Measurements from ENCODE around the gene SHANK1. TPM values are rescaled to one million over a fixed set of nuclear protein-coding genes. Genes with fewer than 3 reads are reported as not detected.

Gene SHANK1
- total and polyA plus RNA-seq, 11 donors: 0.03 to 2.1 (median 0.44) TPM; not detected in 1

DNA sequence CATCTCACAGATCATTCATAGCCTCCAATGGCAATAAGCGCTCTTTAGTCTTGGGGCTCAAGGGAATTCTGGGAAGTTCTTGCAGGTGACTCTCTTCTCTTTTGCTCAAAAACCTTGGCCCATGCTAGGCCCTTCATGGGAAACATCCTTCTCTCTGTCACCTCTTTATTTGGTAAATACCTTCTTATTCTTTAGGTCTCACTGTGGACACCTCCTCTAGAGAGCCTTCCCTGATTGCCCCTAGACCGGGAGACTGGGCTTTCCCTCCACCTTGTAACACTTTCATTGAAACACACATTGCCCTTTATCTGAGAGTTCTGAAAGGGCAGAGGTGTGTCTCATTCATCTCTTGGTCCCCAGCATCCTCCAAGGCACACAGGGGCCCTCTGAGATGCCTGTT is 68.4 kb downstream of the SHANK1 start:
- H3K27me3 ChIP-seq: peaks cover 0 to 38% (median 13%) of the 10 kb centered on the region in 9 donors
- ATAC-seq: no peak
- H3K4me1 ChIP-seq: no peaks in the 10 kb centered on the region
- no peak overlapping the region for H3K4me3 ChIP-seq
- no peak for DNase-seq
- H3K27ac ChIP-seq: no peak overlapping the region
- WGBS, 4 donors: 68 to 81% (median 77%) methylated on average over 2 of the region's 2 CpGs
- intact Hi-C loops (cut with DNase I): no loop called here
- peaks cover 0 to 10% (median 0%) of the 10 kb centered on the region in 12 donors for H3K9me3 ChIP-seq
- TF ChIP-seq, protein P1, sequence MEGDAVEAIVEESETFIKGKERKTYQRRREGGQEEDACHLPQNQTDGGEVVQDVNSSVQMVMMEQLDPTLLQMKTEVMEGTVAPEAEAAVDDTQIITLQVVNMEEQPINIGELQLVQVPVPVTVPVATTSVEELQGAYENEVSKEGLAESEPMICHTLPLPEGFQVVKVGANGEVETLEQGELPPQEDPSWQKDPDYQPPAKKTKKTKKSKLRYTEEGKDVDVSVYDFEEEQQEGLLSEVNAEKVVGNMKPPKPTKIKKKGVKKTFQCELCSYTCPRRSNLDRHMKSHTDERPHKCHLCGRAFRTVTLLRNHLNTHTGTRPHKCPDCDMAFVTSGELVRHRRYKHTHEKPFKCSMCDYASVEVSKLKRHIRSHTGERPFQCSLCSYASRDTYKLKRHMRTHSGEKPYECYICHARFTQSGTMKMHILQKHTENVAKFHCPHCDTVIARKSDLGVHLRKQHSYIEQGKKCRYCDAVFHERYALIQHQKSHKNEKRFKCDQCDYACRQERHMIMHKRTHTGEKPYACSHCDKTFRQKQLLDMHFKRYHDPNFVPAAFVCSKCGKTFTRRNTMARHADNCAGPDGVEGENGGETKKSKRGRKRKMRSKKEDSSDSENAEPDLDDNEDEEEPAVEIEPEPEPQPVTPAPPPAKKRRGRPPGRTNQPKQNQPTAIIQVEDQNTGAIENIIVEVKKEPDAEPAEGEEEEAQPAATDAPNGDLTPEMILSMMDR (IDR thresholded peaks at IDR 0.05): no peak
- no peak for TF ChIP-seq POLR2A (IDR thresholded peaks at IDR 0.05)
- no peaks in the 10 kb centered on the region for H3K36me3 ChIP-seq

DNA sequence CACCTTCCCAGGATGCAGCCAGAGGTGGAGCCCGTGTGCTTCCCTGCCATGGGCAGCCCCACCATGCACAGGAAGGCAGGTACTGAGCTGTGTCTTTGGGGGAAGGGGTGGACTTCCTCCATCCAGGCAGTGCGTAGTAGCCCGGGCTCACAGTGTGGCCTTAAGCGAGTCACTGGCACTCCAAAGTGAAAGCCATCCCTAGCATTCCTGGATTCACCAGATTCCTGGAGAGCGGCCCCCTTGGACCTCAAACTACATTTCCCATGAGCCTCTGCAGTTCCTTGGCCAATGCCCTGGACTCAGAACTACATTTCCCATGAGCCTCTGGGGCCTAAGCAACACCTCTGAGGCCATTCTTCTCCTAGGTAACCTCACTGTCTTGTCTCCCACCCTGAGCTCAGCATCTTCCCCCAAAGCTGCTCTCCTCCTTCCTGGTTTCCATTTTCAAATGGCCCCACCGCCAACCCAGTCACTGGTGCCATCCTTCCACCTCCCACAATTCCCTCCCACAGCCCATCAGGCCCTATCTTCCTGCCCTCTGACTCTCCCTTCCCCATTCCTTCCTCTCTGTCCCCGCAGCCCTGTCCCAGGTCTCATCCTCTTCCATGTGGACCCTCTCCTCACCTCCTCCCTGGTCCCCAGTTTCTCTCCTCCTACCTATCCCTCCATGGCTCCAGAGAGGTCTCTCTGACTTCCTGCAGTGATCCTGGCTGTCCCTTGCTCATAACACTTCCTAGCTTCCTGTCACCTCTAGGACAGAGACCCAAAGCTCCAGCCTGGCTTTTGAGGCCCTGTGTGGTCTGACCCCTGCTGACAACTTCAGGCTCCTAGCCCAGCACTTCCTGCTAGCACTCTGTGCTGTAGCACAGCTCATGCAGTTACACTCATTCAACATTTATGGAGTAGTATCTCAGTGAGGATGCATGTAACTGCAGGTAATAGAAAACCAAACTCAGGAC is 69.9 kb downstream of the SHANK1 start, which contains the start of gene C19orf81:
TSS of gene C19orf81 (plus strand) at position 13 of the 959 bp plus-strand sequence. CDS start at position 13, 0 bp downstream.
- no peak within 1 kb of the TSS for H3K4me3 ChIP-seq
- no peak for TF ChIP-seq POLR2A (IDR thresholded peaks at IDR 0.05)
- TF ChIP-seq, protein P1 (IDR thresholded peaks at IDR 0.05): no peak
- ATAC-seq (no peak), DNase-seq (no peak)
- peaks cover 0 to 51% (median 13%) of the 10 kb centered on the region in 9 donors for H3K27me3 ChIP-seq
- 20 to 25% (median 24%) methylated on average over 7 of the region's 7 CpGs for WGBS, 4 donors
- no peaks in the 10 kb centered on the region for H3K36me3 ChIP-seq
- no peaks in the 10 kb centered on the region for H3K4me1 ChIP-seq
- intact Hi-C loops (cut with DNase I): no loop called here
- peaks cover 0 to under 1% (median 0%) of the 10 kb centered on the region in 12 donors for H3K9me3 ChIP-seq
- H3K27ac ChIP-seq: no peak within 1 kb of the TSS

DNA sequence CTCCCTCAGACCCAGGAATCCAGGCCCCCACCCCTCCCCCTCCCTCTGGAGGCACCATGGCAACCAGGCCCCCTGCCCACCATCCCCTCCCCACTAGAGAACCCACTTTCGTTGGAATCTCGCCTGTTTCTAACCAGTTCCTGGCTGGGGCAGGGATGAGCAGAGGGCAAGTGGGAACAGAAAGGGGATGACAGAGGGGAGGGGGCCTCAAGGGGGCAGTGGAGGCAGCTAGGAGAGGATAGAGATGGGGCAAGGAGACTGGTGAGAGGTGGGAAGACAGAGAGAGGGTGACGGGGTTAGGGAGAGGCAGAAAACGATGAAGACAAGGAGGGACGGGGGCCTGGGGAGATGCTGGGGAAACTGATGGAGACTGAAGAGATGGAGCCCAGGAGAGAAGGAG is 70.9 kb downstream of the SHANK1 start:
- Histone ChIP-seq H3K9me3 (no peaks in the 10 kb centered on the region), H3K4me3 (no peak overlapping the region), H3K36me3 (no peaks in the 10 kb centered on the region), H3K27me3 (peaks cover 0 to 57% (median 13%) of the 10 kb centered on the region in 9 donors), H3K27ac (no peak overlapping the region), H3K4me1 (no peaks in the 10 kb centered on the region)
- intact Hi-C loops (cut with DNase I): no loop called here
- no peak for TF ChIP-seq POLR2A (IDR thresholded peaks at IDR 0.05)
- TF ChIP-seq, protein P1 (IDR thresholded peaks at IDR 0.05): no peak
- DNase-seq (no peak), ATAC-seq (no peak)
- WGBS, 4 donors: 39 to 50% (median 43%) methylated on average over 5 of the region's 5 CpGs

DNA sequence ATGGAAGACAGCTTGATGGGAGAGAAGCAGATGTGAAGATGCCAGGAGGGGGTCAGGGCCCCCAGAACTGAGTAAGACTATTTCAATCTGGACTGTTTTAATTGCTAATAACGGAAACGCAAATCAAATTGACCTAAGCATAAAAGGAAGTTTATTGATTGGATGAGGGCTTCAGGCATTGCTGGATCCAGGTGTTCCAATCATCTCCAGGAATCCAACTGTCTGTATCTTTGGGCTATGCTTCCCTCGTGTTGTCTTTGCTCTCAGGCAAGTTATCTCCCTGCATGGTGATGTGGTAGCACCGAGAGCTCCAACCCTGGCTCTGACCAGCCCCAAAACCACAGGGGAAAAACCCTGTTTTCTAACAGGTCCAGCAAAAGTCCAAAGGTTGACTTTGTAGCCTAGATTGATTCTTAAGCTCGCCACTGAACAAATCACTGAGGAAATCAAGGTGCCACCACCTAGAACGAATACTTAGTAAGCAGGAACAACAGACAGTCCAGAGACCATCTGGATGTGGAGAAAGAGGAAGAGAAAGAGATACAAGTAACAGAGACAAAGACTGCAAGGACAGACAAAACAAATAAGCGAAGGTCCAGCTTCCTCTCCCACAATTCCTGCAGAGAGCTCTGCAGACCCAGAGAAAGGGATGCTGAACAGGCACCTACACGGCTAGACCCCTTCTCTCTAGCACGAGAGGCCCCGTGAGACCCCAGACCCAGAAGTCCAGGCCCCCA is 71.6 kb downstream of the SHANK1 start:
- H3K27ac ChIP-seq: no peak overlapping the region
- peaks cover 0 to 58% (median 13%) of the 10 kb centered on the region in 9 donors for H3K27me3 ChIP-seq
- ATAC-seq (no peak), DNase-seq (no peak)
- intact Hi-C loops (cut with DNase I): no loop called here
- no peak for TF ChIP-seq POLR2A (IDR thresholded peaks at IDR 0.05)
- TF ChIP-seq, protein P1 (IDR thresholded peaks at IDR 0.05): no peak
- H3K4me3 ChIP-seq: no peak overlapping the region
- no peaks in the 10 kb centered on the region for H3K4me1 ChIP-seq
- 65 to 74% (median 68%) methylated on average over 10 of the region's 10 CpGs for WGBS, 4 donors
- no peaks in the 10 kb centered on the region for H3K36me3 ChIP-seq
- no peaks in the 10 kb centered on the region for H3K9me3 ChIP-seq

Measured in heart left ventricle (tissue), 16 donors.